Nephron (organoid): ENCODE data around the gene STRA6.

Experiments used
- H3K27ac Mint-ChIP-seq, 3 experiments: 2 replicates each; pipeline ENCODE4 v1.8.0; 2020; ENCODE audit warnings: mixed read lengths in 3 of 3, mild to moderate bottlenecking in 2 of 3, moderate library complexity in 1 of 3
- H3K27me3 Mint-ChIP-seq: 2 replicates; pipeline ENCODE4 v1.8.0; 2021; ENCODE audit warnings: low read depth, mild to moderate bottlenecking, moderate library complexity, mixed read lengths
- H3K36me3 Mint-ChIP-seq: 2 replicates; pipeline ENCODE4 v1.8.0; 2020; ENCODE audit warnings: low read depth, mixed read lengths
- H3K4me1 Mint-ChIP-seq: 2 replicates; pipeline ENCODE4 v1.8.0; 2020; ENCODE audit warnings: mixed read lengths
- H3K4me3 Mint-ChIP-seq, 3 experiments: 2 replicates each; pipeline ENCODE4 v1.8.0; 2020; ENCODE audit warnings: mild to moderate bottlenecking in 3 of 3, mixed read lengths in 3 of 3, moderate library complexity in 2 of 3
- H3K9me3 Mint-ChIP-seq: 2 replicates; pipeline ENCODE4 v1.8.0; 2020; ENCODE audit warnings: mixed read lengths
- TF ChIP-seq, protein P1 (sequence below), 3 experiments: fragments of 200-600 bp; sonication (generic); IDR thresholded peaks; one replicate each; pipeline ENCODE4 v1.5.0; 2021; ENCODE audit warnings: antibody characterized with exemption in 3 of 3; ENCODE audit not compliant: unreplicated experiment in 3 of 3

STRA6 gene

DNA sequence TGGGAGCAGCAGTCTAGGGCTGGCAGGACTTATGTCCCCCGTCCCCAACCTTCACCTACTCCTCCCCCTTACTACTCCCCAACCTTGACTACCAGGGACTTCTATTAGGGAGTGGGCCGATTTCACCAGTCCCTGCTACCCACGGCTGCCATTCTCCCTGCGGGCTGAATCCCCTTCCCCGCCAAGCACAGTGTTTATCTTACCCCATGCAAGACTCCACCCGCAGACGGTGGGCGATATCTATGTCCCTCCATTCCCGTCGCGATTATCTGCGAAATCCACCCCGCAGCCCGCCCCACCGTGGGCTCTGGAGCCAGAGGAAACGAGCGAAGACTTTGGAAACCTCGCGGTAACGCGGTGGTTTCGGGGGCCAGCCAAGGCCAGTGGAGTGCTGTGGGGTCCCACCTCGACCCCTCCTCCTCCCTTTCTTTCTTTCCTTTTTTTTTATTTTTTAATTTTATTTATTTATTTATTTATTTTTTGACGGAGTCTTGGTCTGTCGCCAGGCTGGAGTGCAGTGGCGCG lies 67.5 kb downstream of the STRA6 start:
- peaks cover 69% of the 10 kb centered on the region for H3K27me3 Mint-ChIP-seq
- peak overlapping the region; percentile 83 to 88 (median 85) for H3K4me3 Mint-ChIP-seq
- peaks cover 15% of the 10 kb centered on the region for H3K36me3 Mint-ChIP-seq
- peaks cover 62% of the 10 kb centered on the region for H3K4me1 Mint-ChIP-seq
- TF ChIP-seq, protein P1, sequence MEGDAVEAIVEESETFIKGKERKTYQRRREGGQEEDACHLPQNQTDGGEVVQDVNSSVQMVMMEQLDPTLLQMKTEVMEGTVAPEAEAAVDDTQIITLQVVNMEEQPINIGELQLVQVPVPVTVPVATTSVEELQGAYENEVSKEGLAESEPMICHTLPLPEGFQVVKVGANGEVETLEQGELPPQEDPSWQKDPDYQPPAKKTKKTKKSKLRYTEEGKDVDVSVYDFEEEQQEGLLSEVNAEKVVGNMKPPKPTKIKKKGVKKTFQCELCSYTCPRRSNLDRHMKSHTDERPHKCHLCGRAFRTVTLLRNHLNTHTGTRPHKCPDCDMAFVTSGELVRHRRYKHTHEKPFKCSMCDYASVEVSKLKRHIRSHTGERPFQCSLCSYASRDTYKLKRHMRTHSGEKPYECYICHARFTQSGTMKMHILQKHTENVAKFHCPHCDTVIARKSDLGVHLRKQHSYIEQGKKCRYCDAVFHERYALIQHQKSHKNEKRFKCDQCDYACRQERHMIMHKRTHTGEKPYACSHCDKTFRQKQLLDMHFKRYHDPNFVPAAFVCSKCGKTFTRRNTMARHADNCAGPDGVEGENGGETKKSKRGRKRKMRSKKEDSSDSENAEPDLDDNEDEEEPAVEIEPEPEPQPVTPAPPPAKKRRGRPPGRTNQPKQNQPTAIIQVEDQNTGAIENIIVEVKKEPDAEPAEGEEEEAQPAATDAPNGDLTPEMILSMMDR (IDR thresholded peaks at IDR 0.05; ENCODE audit: unreplicated experiment in 3 of 3): no peak
- H3K27ac Mint-ChIP-seq: peak overlapping the region; percentile 81 to 97 (median 95)
- peaks cover 9% of the 10 kb centered on the region for H3K9me3 Mint-ChIP-seq

DNA sequence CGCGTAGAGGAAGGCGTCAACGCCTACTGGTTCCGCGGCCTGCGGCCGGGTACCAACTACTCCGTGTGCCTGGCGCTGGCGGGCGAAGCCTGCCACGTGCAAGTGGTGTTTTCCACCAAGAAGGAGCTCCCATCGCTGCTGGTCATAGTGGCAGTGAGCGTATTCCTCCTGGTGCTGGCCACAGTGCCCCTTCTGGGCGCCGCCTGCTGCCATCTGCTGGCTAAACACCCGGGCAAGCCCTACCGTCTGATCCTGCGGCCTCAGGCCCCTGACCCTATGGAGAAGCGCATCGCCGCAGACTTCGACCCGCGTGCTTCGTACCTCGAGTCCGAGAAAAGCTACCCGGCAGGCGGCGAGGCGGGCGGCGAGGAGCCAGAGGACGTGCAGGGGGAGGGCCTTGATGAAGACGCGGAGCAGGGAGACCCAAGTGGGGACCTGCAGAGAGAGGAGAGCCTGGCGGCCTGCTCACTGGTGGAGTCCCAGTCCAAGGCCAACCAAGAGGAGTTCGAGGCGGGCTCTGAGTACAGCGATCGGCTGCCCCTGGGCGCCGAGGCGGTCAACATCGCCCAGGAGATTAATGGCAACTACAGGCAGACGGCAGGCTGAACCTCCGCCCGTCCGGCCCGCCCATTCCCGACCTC lies 68.1 kb downstream of the STRA6 start:
- Mint-ChIP-seq H3K27me3 (peaks cover 75% of the 10 kb centered on the region), H3K9me3 (peaks cover 9% of the 10 kb centered on the region)

DNA sequence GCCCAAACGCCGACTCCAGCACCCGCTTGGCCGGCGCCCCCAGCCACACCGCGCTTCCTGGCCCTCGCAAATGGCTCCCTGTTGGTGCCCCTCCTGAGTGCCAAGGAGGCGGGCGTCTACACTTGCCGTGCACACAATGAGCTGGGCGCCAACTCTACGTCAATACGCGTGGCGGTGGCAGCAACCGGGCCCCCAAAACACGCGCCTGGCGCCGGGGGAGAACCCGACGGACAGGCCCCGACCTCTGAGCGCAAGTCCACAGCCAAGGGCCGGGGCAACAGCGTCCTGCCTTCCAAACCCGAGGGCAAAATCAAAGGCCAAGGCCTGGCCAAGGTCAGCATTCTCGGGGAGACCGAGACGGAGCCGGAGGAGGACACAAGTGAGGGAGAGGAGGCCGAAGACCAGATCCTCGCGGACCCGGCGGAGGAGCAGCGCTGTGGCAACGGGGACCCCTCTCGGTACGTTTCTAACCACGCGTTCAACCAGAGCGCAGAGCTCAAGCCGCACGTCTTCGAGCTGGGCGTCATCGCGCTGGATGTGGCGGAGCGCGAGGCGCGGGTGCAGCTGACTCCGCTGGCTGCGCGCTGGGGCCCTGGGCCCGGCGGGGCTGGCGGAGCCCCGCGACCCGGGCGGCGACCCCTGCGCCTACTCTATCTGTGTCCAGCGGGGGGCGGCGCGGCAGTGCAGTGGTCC lies 68.7 kb downstream of the STRA6 start:
- H3K36me3 Mint-ChIP-seq: peaks cover 15% of the 10 kb centered on the region
- no peak overlapping the region for H3K27ac Mint-ChIP-seq
- peaks cover 63% of the 10 kb centered on the region for H3K4me1 Mint-ChIP-seq
- TF ChIP-seq, protein P1 (IDR thresholded peaks at IDR 0.05; ENCODE audit: unreplicated experiment in 3 of 3): no peak
- H3K4me3 Mint-ChIP-seq: peak overlapping the region in 1 of 3 experiments; percentile 76
- peaks cover 82% of the 10 kb centered on the region for H3K27me3 Mint-ChIP-seq
- H3K9me3 Mint-ChIP-seq: peaks cover 9% of the 10 kb centered on the region

More for the DNA sequence above, 68.1 kb downstream of the STRA6 start:
- TF ChIP-seq, protein P1 (IDR thresholded peaks at IDR 0.05; ENCODE audit: unreplicated experiment in 3 of 3): peak; percentile 28 to 50 (median 48)
- peaks cover 64% of the 10 kb centered on the region for H3K4me1 Mint-ChIP-seq
- peak overlapping the region; percentile 75 to 83 (median 76) for H3K4me3 Mint-ChIP-seq
- H3K36me3 Mint-ChIP-seq: peaks cover 15% of the 10 kb centered on the region
- peak overlapping the region; percentile 81 to 97 (median 95) for H3K27ac Mint-ChIP-seq

DNA sequence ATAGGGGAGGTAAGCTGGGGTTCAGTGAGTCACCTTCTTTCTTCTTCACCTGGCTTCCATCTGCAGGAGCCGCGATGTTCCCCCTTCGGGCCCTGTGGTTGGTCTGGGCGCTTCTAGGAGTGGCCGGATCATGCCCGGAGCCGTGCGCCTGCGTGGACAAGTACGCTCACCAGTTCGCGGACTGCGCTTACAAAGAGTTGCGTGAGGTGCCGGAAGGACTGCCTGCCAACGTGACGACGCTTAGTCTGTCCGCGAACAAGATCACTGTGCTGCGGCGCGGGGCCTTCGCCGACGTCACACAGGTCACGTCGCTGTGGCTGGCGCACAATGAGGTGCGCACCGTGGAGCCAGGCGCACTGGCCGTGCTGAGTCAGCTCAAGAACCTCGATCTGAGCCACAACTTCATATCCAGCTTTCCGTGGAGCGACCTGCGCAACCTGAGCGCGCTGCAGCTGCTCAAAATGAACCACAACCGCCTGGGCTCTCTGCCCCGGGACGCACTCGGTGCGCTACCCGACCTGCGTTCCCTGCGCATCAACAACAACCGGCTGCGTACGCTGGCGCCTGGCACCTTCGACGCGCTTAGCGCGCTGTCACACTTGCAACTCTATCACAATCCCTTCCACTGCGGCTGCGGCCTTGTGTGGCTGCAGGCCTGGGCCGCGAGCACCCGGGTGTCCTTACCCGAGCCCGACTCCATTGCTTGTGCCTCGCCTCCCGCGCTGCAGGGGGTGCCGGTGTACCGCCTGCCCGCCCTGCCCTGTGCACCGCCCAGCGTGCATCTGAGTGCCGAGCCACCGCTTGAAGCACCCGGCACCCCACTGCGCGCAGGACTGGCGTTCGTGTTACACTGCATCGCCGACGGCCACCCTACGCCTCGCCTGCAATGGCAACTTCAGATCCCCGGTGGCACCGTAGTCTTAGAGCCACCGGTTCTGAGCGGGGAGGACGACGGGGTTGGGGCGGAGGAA lies 69.6 kb downstream of the STRA6 start:
- H3K36me3 Mint-ChIP-seq: peaks cover 15% of the 10 kb centered on the region
- peaks cover 9% of the 10 kb centered on the region for H3K9me3 Mint-ChIP-seq
- H3K27me3 Mint-ChIP-seq: peaks cover 90% of the 10 kb centered on the region
- H3K4me1 Mint-ChIP-seq: peaks cover 57% of the 10 kb centered on the region
- TF ChIP-seq, protein P1 (IDR thresholded peaks at IDR 0.05; ENCODE audit: unreplicated experiment in 3 of 3): no peak
- peak overlapping the region; percentile 83 to 92 (median 92) for H3K4me3 Mint-ChIP-seq
- H3K27ac Mint-ChIP-seq: no peak overlapping the region

DNA sequence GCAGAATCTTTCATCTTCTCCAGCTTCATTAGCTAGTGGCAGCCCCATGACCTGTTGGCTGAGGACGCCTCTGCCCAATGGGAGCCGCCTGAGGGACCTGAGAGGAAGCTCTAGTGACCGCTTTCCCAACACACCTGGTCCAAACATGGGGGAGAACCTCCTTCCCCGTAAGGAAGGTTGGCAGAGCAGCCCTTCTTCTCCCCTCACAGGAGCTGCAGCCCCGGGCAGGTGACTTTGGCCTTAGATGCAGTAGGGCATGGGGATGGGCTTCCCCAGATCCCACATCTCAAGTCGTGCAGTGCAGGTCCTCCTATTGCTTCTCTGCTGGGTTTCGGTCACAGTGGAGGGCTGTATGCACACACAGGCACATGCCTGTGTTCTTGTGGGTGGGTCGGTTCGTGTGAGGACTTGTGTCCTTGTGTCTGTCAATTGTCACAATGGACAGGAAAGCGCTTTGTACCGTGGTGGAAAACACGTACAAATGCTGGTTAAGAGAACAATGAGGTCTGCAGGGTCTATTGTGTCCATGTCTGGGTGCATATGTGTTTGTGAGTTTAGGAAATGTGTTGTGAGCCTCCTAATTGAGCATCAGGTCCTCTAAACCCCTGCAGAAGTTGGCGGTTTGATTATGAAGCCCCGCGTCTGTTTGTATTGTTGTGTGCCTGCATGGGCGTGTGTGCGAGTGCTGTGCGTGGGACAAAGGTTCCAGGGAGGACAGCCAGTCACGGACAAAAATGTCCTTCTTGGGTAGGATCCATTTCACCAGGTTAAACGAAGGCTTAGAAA lies 70.8 kb downstream of the STRA6 start:
- TF ChIP-seq, protein P1 (IDR thresholded peaks at IDR 0.05; ENCODE audit: unreplicated experiment in 3 of 3): no peak
- H3K27ac Mint-ChIP-seq: peak overlapping the region; percentile 41 to 94 (median 61)
- peaks cover 15% of the 10 kb centered on the region for H3K36me3 Mint-ChIP-seq
- peak overlapping the region; percentile 83 to 92 (median 92) for H3K4me3 Mint-ChIP-seq
- H3K4me1 Mint-ChIP-seq: peaks cover 52% of the 10 kb centered on the region
- H3K9me3 Mint-ChIP-seq: peaks cover 9% of the 10 kb centered on the region
- peaks cover 94% of the 10 kb centered on the region for H3K27me3 Mint-ChIP-seq
